Mammary epithelial cell (primary cell): ENCODE measurements around the gene USP22.

Experiments used
- CTCF ChIP-seq, 2 donors: IDR thresholded peaks in 1 of 2; conservative IDR thresholded peaks in 1 of 2; 2 replicates each; pipeline ENCODE4 v1.5.1; 2011 to 2012; ENCODE audit warnings: inconsistent platforms in 2 of 2, low read length in 2 of 2, mild to moderate bottlenecking in 2 of 2, control low read depth in 1 of 2, low read depth in 1 of 2; ENCODE audit not compliant: insufficient read depth in 1 of 2; ENCODE audit errors: extremely low read depth in 1 of 2
- EZH2 ChIP-seq: IDR thresholded peaks from 2 replicates; pipeline ENCODE4 v1.6.1; 2012; ENCODE audit warnings: low read length, inconsistent platforms, borderline replicate concordance

DNA sequence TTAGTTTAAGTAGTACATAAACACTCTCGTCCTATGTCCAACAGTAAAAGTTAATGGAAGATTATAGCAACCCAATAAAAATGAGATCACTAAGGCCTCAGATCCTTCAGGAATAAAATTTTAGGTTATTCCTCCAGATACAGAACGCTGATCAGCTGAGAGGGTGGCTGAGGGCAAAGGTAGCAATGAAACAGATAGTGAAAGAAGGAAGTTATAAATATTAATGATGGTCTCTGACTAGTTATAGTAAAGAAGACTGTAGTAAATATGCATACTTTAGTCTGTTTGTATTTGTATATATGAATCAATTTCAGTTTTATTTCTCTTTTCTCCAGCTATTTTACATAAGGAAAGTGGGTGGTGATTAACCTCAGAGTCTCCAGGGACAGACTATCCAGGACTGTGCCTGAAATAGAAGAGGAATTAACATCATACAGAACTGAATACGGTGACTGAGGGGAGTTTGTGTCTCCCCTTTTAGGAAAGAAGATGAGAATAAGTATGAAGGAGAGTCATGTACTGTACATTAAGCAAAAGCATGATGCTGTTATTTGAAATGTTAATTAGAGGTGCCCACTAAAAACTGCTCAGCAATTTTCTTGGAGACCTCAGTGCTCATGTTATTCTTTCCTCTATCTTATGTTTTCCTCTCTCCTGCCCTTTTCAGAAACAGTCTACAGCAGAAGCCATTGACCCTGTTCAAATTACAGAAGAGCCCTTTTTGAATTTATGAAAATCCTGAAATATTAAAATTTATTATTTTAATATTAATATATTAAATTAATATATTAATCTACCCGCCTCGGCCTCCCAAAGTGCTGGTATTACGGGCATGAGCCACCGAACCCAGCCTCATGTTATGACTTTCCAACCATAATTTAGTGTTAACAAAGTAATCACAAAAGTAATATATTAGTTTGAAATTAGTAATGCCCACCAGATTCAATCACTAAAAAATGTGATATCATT is 47.4 kb upstream of the USP22 start:
- TF ChIP-seq EZH2, result no peak
- TF ChIP-seq CTCF (conservative IDR thresholded peaks at IDR 0.05 in 1 of 2, IDR thresholded peaks at IDR 0.05 in 1 of 2; ENCODE audit: extremely low read depth in 1 of 2, insufficient read depth in 1 of 2, low read depth in 1 of 2, low read length in 2 of 2), result no peak
